Ishikawa (cell line): ENCODE data around the gene DCUN1D2.

Source experiments
- FOXM1 ChIP-seq: IDR thresholded peaks from 2 replicates; pipeline ENCODE4 v1.6.1; 2012; ENCODE audit warnings: low read depth, borderline replicate concordance
- MAX ChIP-seq: IDR thresholded peaks from 2 replicates; pipeline ENCODE4 v1.6.1; 2012
- TAF1 ChIP-seq: IDR thresholded peaks from 2 replicates; pipeline ENCODE4 v1.6.1; 2012; ENCODE audit warnings: low read depth, mild to moderate bottlenecking
- ZBTB7A ChIP-seq: IDR thresholded peaks from 2 replicates; pipeline ENCODE4 v1.6.1; 2012; ENCODE audit warnings: low read depth

- TF ChIP-seq MAX (no peak), ZBTB7A (no peak), FOXM1 (no peak), TAF1 (no peak)
These were observed 38.0 kb downstream of the DCUN1D2 start for GRCh38 chr13:113452466-113452865.
